Measurements from ENCODE around the gene SAP25.

GRCh38 chr7:100613412-100614175 lies 39.9 kb upstream of the SAP25 start:
- no peak for TF ChIP-seq JUND (IDR thresholded peaks at IDR 0.05; ENCODE audit: low read length)
- no peak for TF ChIP-seq CTCF (IDR thresholded peaks at IDR 0.05; ENCODE audit: control extremely low read depth in 1 of 3, insufficient read depth in 1 of 3, low read depth in 1 of 3, low read length in 3 of 3)
- no peak for TF ChIP-seq POLR2A (IDR thresholded peaks at IDR 0.05; ENCODE audit: control extremely low read depth in 1 of 2, low read depth in 2 of 2, low read length in 2 of 2)
- no peak for TF ChIP-seq RBBP5 (IDR thresholded peaks at IDR 0.05; ENCODE audit: borderline replicate concordance, low read depth, low read length)
